Astrocyte (in vitro differentiated cells and primary cell): Measurements from ENCODE around the gene PRIM1. TPM values are rescaled to one million over a fixed set of nuclear protein-coding genes. Genes with fewer than 3 reads are reported as not detected.

Experiments used
- DNase-seq: peaks from one replicate; pipeline ENCODE4 v3.0.0-alpha.2; 2010; ENCODE audit warnings: low read depth
- FAIRE-seq: peaks from 2 replicates; lab custom pipeline; 2011; peaks lifted over from hg19 to GRCh38; lab: Jason Lieb, UNC
- H2AFZ ChIP-seq: 2 replicates; pipeline ENCODE4 v1.6.0; 2012; ENCODE audit warnings: low read depth, low read length, inconsistent platforms
- H3K27ac ChIP-seq: 2 replicates; pipeline ENCODE4 v1.5.1; 2011; ENCODE audit warnings: low read depth, low read length, inconsistent platforms
- H3K27me3 ChIP-seq: 2 replicates; pipeline ENCODE4 v1.6.0; 2011; ENCODE audit warnings: low read length, inconsistent platforms; ENCODE audit not compliant: insufficient read depth
- H3K36me3 ChIP-seq: 2 replicates; pipeline ENCODE4 v1.5.1; 2011; ENCODE audit warnings: low read length, inconsistent platforms; ENCODE audit not compliant: insufficient read depth
- H3K4me1 ChIP-seq: 2 replicates; pipeline ENCODE4 v1.5.1; 2011; ENCODE audit warnings: low read length, inconsistent platforms; ENCODE audit not compliant: insufficient read depth
- H3K4me2 ChIP-seq: 2 replicates; pipeline ENCODE4 v1.6.0; 2012; ENCODE audit warnings: low read length, inconsistent platforms
- H3K4me3 ChIP-seq: 2 replicates; pipeline ENCODE4 v1.5.1; 2011; ENCODE audit warnings: low read depth, mild to moderate bottlenecking, low read length, inconsistent platforms; ENCODE audit not compliant: insufficient read depth
- H3K79me2 ChIP-seq: 2 replicates; pipeline ENCODE4 v1.6.0; 2012; ENCODE audit warnings: mild to moderate bottlenecking, low read length, inconsistent platforms; ENCODE audit not compliant: insufficient read depth
- H3K9ac ChIP-seq: 2 replicates; pipeline ENCODE4 v1.6.0; 2012; ENCODE audit warnings: mild to moderate bottlenecking, low read length, inconsistent platforms
- H3K9me3 ChIP-seq: 2 replicates; pipeline ENCODE4 v1.5.1; 2012; ENCODE audit warnings: low read depth, mild to moderate bottlenecking, low read length, inconsistent platforms; ENCODE audit not compliant: insufficient read depth
- H4K20me1 ChIP-seq: 2 replicates; pipeline ENCODE4 v1.6.0; 2012; ENCODE audit warnings: low read length, inconsistent platforms; ENCODE audit not compliant: insufficient read depth
- H3K27ac Mint-ChIP-seq: one replicate; pipeline ENCODE4 v1.8.0; 2021; ENCODE audit warnings: mild to moderate bottlenecking, mixed read lengths; ENCODE audit not compliant: unreplicated experiment
- H3K27me3 Mint-ChIP-seq: one replicate; pipeline ENCODE4 v1.8.0; 2021; ENCODE audit warnings: low read depth, mixed read lengths; ENCODE audit not compliant: unreplicated experiment
- H3K36me3 Mint-ChIP-seq: one replicate; pipeline ENCODE4 v1.8.0; 2021; ENCODE audit warnings: low read depth, mixed read lengths; ENCODE audit not compliant: unreplicated experiment
- H3K4me1 Mint-ChIP-seq: one replicate; pipeline ENCODE4 v1.8.0; 2021; ENCODE audit warnings: low read depth, mixed read lengths; ENCODE audit not compliant: unreplicated experiment
- H3K4me3 Mint-ChIP-seq: one replicate; pipeline ENCODE4 v1.8.0; 2021; ENCODE audit warnings: mild to moderate bottlenecking, moderate library complexity, mixed read lengths; ENCODE audit not compliant: unreplicated experiment
- H3K9me3 Mint-ChIP-seq: one replicate; pipeline ENCODE4 v1.8.0; 2021; ENCODE audit warnings: mild to moderate bottlenecking, mixed read lengths; ENCODE audit not compliant: unreplicated experiment
- CTCF ChIP-seq: IDR thresholded peaks from 2 replicates; pipeline ENCODE4 v1.5.1; 2011; ENCODE audit warnings: low read depth, mild to moderate bottlenecking, inconsistent platforms, low read length, moderate library complexity; ENCODE audit not compliant: insufficient read depth
- EZH2 ChIP-seq: IDR thresholded peaks from 2 replicates; pipeline ENCODE4 v1.6.1; 2012; ENCODE audit warnings: mild to moderate bottlenecking, low read length, inconsistent platforms; ENCODE audit not compliant: insufficient read depth
- total RNA-seq: library from RNA; stranded (reverse); gene quantifications from 2 replicates; pipeline ENCODE4 v1.2.1, GENCODE V29; 2021

Gene PRIM1
- total RNA-seq, 1 donor from 2014 or later, result 2.6 TPM

GRCh38 chr12:56723889-56724700 lies 28.0 kb downstream of the PRIM1 start:
- Mint-ChIP-seq H3K9me3 (no peaks in the 10 kb centered on the region), H3K27me3 (no peaks in the 10 kb centered on the region), H3K4me3 (peak overlapping the region; percentile 99), H3K36me3 (peaks cover 16% of the 10 kb centered on the region), H3K27ac (peak overlapping the region; percentile 99), H3K4me1 (peaks cover 39% of the 10 kb centered on the region)
- peak overlapping the region; percentile 99 for H3K4me2 ChIP-seq
- TF ChIP-seq EZH2 (no peak), CTCF (no peak)
- H3K4me3 ChIP-seq, result peak overlapping the region; percentile 98
- peaks cover 61% of the 10 kb centered on the region for H3K79me2 ChIP-seq
- H3K4me1 ChIP-seq, result peaks cover 24% of the 10 kb centered on the region
- DNase-seq (peak; percentile 72), FAIRE-seq (no peak)
- peak overlapping the region; percentile 100 for H3K9ac ChIP-seq
- peaks cover 30% of the 10 kb centered on the region for H3K36me3 ChIP-seq
- no peak overlapping the region for H2AFZ ChIP-seq
- H3K27me3 ChIP-seq, result no peaks in the 10 kb centered on the region
- peaks cover 56% of the 10 kb centered on the region for H4K20me1 ChIP-seq
- H3K9me3 ChIP-seq, result no peaks in the 10 kb centered on the region
- H3K27ac ChIP-seq, result peak overlapping the region; percentile 89

GRCh38 chr12:56723352-56723751 lies 28.8 kb downstream of the PRIM1 start:
- Histone ChIP-seq H3K9me3 (no peaks in the 10 kb centered on the region), H3K9ac (peak overlapping the region; percentile 100), H3K27ac (peak overlapping the region; percentile 89), H3K36me3 (peaks cover 31% of the 10 kb centered on the region), H3K4me2 (peak overlapping the region; percentile 99), H3K4me3 (peak overlapping the region; percentile 98), H3K79me2 (peaks cover 69% of the 10 kb centered on the region), H3K27me3 (no peaks in the 10 kb centered on the region), H3K4me1 (peaks cover 24% of the 10 kb centered on the region), H2AFZ (no peak overlapping the region), H4K20me1 (peaks cover 64% of the 10 kb centered on the region)
- Mint-ChIP-seq H3K9me3 (no peaks in the 10 kb centered on the region), H3K27me3 (no peaks in the 10 kb centered on the region), H3K4me1 (peaks cover 43% of the 10 kb centered on the region), H3K4me3 (peak overlapping the region; percentile 99), H3K36me3 (peaks cover 22% of the 10 kb centered on the region), H3K27ac (peak overlapping the region; percentile 99)
- no peak for TF ChIP-seq CTCF
- DNase-seq, result no peak
- FAIRE-seq, result no peak

GRCh38 chr12:56722832-56723231 lies 29.3 kb downstream of the PRIM1 start:
- TF ChIP-seq EZH2 (no peak), CTCF (no peak)
- H3K36me3 ChIP-seq, result peaks cover 31% of the 10 kb centered on the region
- H3K36me3 Mint-ChIP-seq, result peaks cover 22% of the 10 kb centered on the region

More at GRCh38 chr12:56722832-56723231, 29.3 kb downstream of the PRIM1 start:
- Mint-ChIP-seq H3K9me3 (no peaks in the 10 kb centered on the region), H3K4me3 (peak overlapping the region; percentile 99), H3K27me3 (no peaks in the 10 kb centered on the region), H3K27ac (peak overlapping the region; percentile 1), H3K4me1 (peaks cover 43% of the 10 kb centered on the region)
- Histone ChIP-seq H3K4me1 (peaks cover 24% of the 10 kb centered on the region), H3K27me3 (no peaks in the 10 kb centered on the region), H3K9me3 (no peaks in the 10 kb centered on the region), H3K4me2 (peak overlapping the region; percentile 99), H2AFZ (no peak overlapping the region), H3K4me3 (peak overlapping the region; percentile 98), H3K9ac (peak overlapping the region; percentile 100), H3K27ac (no peak overlapping the region), H3K79me2 (peaks cover 73% of the 10 kb centered on the region), H4K20me1 (peaks cover 67% of the 10 kb centered on the region)
- FAIRE-seq (no peak), DNase-seq (no peak)
